ENCODE measurements around the gene NIPAL4.

Gene NIPAL4

GRCh38 chr5:157516006-157516405 is 56.0 kb downstream of the NIPAL4 start:
- peak in 2 of 3 donors; percentile 27 to 56 for DNase-seq (ENCODE audit: low read depth in 3 of 3)

- DNase-seq (ENCODE audit: low read depth in 3 of 3) = no peak
These were observed 56.8 kb downstream of the NIPAL4 start for GRCh38 chr5:157516626-157517325.

GRCh38 chr5:157518963-157519362 is 59.0 kb downstream of the NIPAL4 start:
- DNase-seq (ENCODE audit: low read depth in 3 of 3) = no peak

- DNase-seq (ENCODE audit: low read depth in 3 of 3) = no peak
These were observed 59.7 kb downstream of the NIPAL4 start for GRCh38 chr5:157519579-157520253.

- no peak for DNase-seq (ENCODE audit: low read depth in 3 of 3)
These were observed 61.1 kb downstream of the NIPAL4 start for GRCh38 chr5:157520911-157521703.

GRCh38 chr5:157521704-157522029 is 61.7 kb downstream of the NIPAL4 start:
- no peak for DNase-seq (ENCODE audit: low read depth in 3 of 3)

GRCh38 chr5:157523976-157524375 is 64.0 kb downstream of the NIPAL4 start:
- DNase-seq (ENCODE audit: low read depth in 3 of 3) = no peak

Measured in stimulated activated CD4-positive, alpha-beta T cell treated with anti-CD3 and anti-CD28 coated beads, TNF-alpha, amount 100 ng/mL, for 48 hours (primary cell).